HCT116 (cell line): ENCODE measurements around the gene RAI1. TPM values are rescaled to one million over a fixed set of nuclear protein-coding genes. Genes with fewer than 3 reads are reported as not detected.

Source experiments
- ATAC-seq: fragments of 200-7000 bp; cut with Tn5 transposase; 2 replicates; pipeline ENCODE4 v1.9.1; 2020; ENCODE audit warnings: mild to moderate bottlenecking, moderate library complexity
- BruUV-seq: library from RNA; stranded (reverse); fragments of 400-500 nt; replicated peaks from 2 replicates; lab custom pipeline; 2021; lab: Mats Ljungman, UMichigan
- CTCF ChIA-PET: fragments of 300-600 bp; sonication (Branson Sonifier 250); formaldehyde crosslinking; loops from one replicate; lab custom pipeline; 2021; ENCODE audit warnings: antibody characterized with exemption; lab: Charles Lee
- POLR2A ChIA-PET: fragments of 300-600, 350-600 bp; sonication (Branson Sonifier 250); formaldehyde crosslinking; loops from one replicate; lab custom pipeline; 2021; ENCODE audit warnings: antibody characterized with exemption; lab: Charles Lee
- RAD21 ChIA-PET, 2 experiments: fragments of 300-600 bp; sonication (Branson Sonifier 250); formaldehyde crosslinking; loops; one replicate each; lab custom pipeline; 2023; ENCODE audit warnings: low total read pairs in 2 of 2; ENCODE audit not compliant: uncharacterized antibody in 2 of 2, unreplicated experiment in 2 of 2, low non-redundant PET in 1 of 2; lab: Charles Lee
- DNase-seq: peaks from one replicate; pipeline ENCODE4 v3.0.0-alpha.2; 2010; ENCODE audit warnings: low read depth, low spot score
- H2AFZ ChIP-seq: fragments of 200-600 bp; shearing (Covaris generic), sonication (generic); 2 replicates; pipeline ENCODE4 v1.6.1; 2017; ENCODE audit warnings: low read depth, mixed run types, mixed read lengths, antibody characterized with exemption, low read length; ENCODE audit not compliant: poor library complexity, severe bottlenecking
- H3K27ac ChIP-seq: 2 replicates; pipeline ENCODE4 v1.5.1; 2012; ENCODE audit warnings: low read depth, low read length
- H3K27me3 ChIP-seq: fragments of 200-600 bp; sonication (generic); 2 replicates; pipeline ENCODE4 v1.6.1; 2016; ENCODE audit warnings: mixed run types, low read length, mixed read lengths; ENCODE audit not compliant: insufficient read depth
- H3K36me3 ChIP-seq, 2 experiments: fragments of 200-500 bp in 1 of 2; fragments of 200-600 bp in 1 of 2; sonication (Bioruptor generic) in 1 of 2; sonication (generic) in 1 of 2; 2 replicates each; pipeline versions ENCODE4 v1.5.1 to v1.6.1; 2014 to 2016; ENCODE audit warnings: low read length in 2 of 2, inconsistent platforms in 1 of 2, mixed read lengths in 1 of 2, mixed run types in 1 of 2; ENCODE audit not compliant: insufficient read depth in 2 of 2, control insufficient read depth in 1 of 2
- H3K4me1 ChIP-seq, 2 experiments: fragments of 200-600 bp in 1 of 2; sonication (generic) in 1 of 2; 2 replicates each; pipeline versions ENCODE4 v1.5.1 to v1.6.1; 2012 to 2017; ENCODE audit warnings: low read length in 2 of 2, inconsistent platforms in 1 of 2, mild to moderate bottlenecking in 1 of 2, mixed read lengths in 1 of 2, mixed run types in 1 of 2, moderate library complexity in 1 of 2; ENCODE audit not compliant: insufficient read depth in 2 of 2, control insufficient read depth in 1 of 2
- H3K4me2 ChIP-seq: fragments of 200-600 bp; sonication (generic); 2 replicates; pipeline ENCODE4 v1.6.1; 2017; ENCODE audit warnings: mixed run types, low read length, mixed read lengths
- H3K4me3 ChIP-seq, 2 experiments: fragments of 200-600 bp in 1 of 2; sonication (generic) in 1 of 2; replicated peaks in 1 of 2; 2 replicates each; pipeline ENCODE4 v1.5.1; 2011 to 2016; ENCODE audit warnings: low read length in 2 of 2, control low read depth in 1 of 2, low read depth in 1 of 2, mild to moderate bottlenecking in 1 of 2, mixed read lengths in 1 of 2, mixed run types in 1 of 2
- H3K79me2 ChIP-seq: fragments of 200-600 bp; sonication (generic); 2 replicates; pipeline ENCODE4 v1.6.1; 2017; ENCODE audit warnings: mild to moderate bottlenecking, mixed run types, low read length, moderate library complexity, mixed read lengths; ENCODE audit not compliant: insufficient read depth
- H3K9ac ChIP-seq: fragments of 200-600 bp; sonication (generic); 2 replicates; pipeline ENCODE4 v1.6.1; 2016; ENCODE audit warnings: low read length, mixed read lengths
- H3K9me2 ChIP-seq: fragments of 200-600 bp; sonication (generic), shearing (Covaris generic); 2 replicates; pipeline ENCODE4 v1.6.1; 2017; ENCODE audit warnings: mixed run types, mild to moderate bottlenecking, moderate library complexity; ENCODE audit not compliant: insufficient read depth
- H3K9me3 ChIP-seq, 2 experiments: fragments of 200-500 bp in 1 of 2; fragments of 200-600 bp in 1 of 2; sonication (Bioruptor generic) in 1 of 2; sonication (generic) in 1 of 2; 2 replicates each; pipeline ENCODE4 v1.6.1; 2014 to 2017; ENCODE audit warnings: low read length in 2 of 2, mixed read lengths in 2 of 2, inconsistent platforms in 1 of 2, low read depth in 1 of 2, mild to moderate bottlenecking in 1 of 2, mixed run types in 1 of 2, moderate library complexity in 1 of 2; ENCODE audit not compliant: control insufficient read depth in 1 of 2, insufficient read depth in 1 of 2
- H4K20me1 ChIP-seq: fragments of 200-600 bp; sonication (generic), shearing (Covaris generic); 2 replicates; pipeline ENCODE4 v1.6.1; 2017; ENCODE audit warnings: mixed run types, mild to moderate bottlenecking, moderate library complexity; ENCODE audit not compliant: insufficient read depth
- CBX3 ChIP-seq: IDR thresholded peaks from 2 replicates; pipeline ENCODE4 v1.6.1; 2012; ENCODE audit warnings: low read depth
- CEBPB ChIP-seq: IDR thresholded peaks from 2 replicates; pipeline ENCODE4 v1.6.1; 2012; ENCODE audit warnings: low read depth
- EZH2phosphoT487 ChIP-seq: fragments of 200-600 bp; IDR thresholded peaks from 2 replicates; pipeline ENCODE4 v1.6.1; 2018; ENCODE audit warnings: antibody characterized with exemption, borderline replicate concordance
- JUND ChIP-seq: IDR thresholded peaks from 2 replicates; pipeline ENCODE4 v1.6.1; 2012
- POLR2AphosphoS5 ChIP-seq: IDR thresholded peaks from 2 replicates; pipeline ENCODE4 v1.6.1; 2011; ENCODE audit warnings: mild to moderate bottlenecking, low read depth, low read length, moderate library complexity
- RAD21 ChIP-seq: IDR thresholded peaks from 2 replicates; pipeline ENCODE4 v1.6.1; 2012; ENCODE audit warnings: low read depth, mild to moderate bottlenecking
- SP1 ChIP-seq: IDR thresholded peaks from 2 replicates; pipeline ENCODE4 v1.6.1; 2012; ENCODE audit warnings: low read depth
- SRF ChIP-seq: IDR thresholded peaks from 2 replicates; pipeline ENCODE4 v1.6.1; 2012; ENCODE audit warnings: low read depth
- ZNF274 ChIP-seq: fragments of 200-500 bp; sonication (Bioruptor generic); IDR thresholded peaks from 2 replicates; pipeline ENCODE4 v1.6.1; 2014; ENCODE audit warnings: mild to moderate bottlenecking, low read depth, low read length, inconsistent platforms
- intact Hi-C: fragments of 100-400 bp; cut with micrococcal nuclease; formaldehyde crosslinking; loops from 2 replicates; pipeline ENCODE4 v1.10.0; 2022
- total RNA-seq: library from RNA; stranded (reverse); gene quantifications from one replicate; pipeline ENCODE4 v1.2.1, GENCODE V29; 2021; ENCODE audit not compliant: unreplicated experiment
- TF ChIP-seq, protein P1 (sequence below), 3 experiments: fragments of 200-600 bp in 1 of 3; sonication (generic) in 1 of 3; IDR thresholded peaks in 2 of 3; conservative IDR thresholded peaks in 1 of 3; 2 replicates each; pipeline ENCODE4 v1.5.1; 2012 to 2017; ENCODE audit warnings: low read depth in 2 of 3, low read length in 2 of 3, antibody characterized with exemption in 1 of 3, borderline replicate concordance in 1 of 3, control low read depth in 1 of 3, mild to moderate bottlenecking in 1 of 3, mixed read lengths in 1 of 3, mixed run types in 1 of 3, moderate library complexity in 1 of 3; ENCODE audit not compliant: insufficient read depth in 1 of 3
- TF ChIP-seq, protein P2 (sequence below): IDR thresholded peaks from 2 replicates; pipeline ENCODE4 v1.6.1; 2011; ENCODE audit warnings: mild to moderate bottlenecking, low read length, moderate library complexity; ENCODE audit not compliant: insufficient replicate concordance; ENCODE audit errors: extremely low read depth
- TF ChIP-seq, protein P3 (sequence below): IDR thresholded peaks from 2 replicates; pipeline ENCODE4 v1.6.1; 2012

The RAI1 gene
- total RNA-seq, 1 experiment from 2014 or later, result 38.5 TPM

DNA sequence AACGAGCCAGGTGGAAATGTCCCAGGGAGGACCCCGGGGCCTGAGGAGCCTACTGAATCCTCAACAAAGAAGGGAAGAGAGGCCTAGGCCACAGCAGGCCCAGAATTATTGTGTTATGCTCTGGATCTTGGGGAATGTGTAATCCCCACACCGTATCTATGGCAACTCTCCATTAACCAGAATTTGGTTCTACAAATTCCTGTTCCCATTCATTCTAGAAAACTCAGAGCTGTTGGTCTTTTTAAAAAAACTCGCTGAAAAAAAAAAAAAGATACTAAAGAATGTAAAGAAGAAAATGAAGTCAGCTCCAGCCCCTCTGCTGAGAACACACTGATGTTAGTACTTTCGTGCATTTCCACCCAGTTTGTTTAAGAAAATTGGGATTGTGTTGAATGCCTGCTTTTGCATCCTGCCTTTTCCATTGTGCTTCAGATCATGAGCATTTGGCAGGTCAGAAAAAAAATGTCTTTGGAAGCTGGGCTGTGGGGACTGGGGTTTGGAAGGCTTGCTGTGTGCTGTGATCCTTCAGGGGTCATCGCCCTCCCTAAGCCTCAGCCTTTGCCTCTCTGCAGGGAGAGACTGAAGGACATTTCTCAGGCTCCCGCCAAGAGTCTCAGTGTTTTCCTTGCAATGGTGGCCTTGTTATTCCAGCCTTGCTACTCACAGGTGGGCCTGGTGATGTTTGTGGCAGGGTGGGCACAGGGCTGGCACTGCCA is 86.1 kb downstream of the RAI1 start:
- Histone ChIP-seq H3K4me2 (no peak overlapping the region), H3K27me3 (no peaks in the 10 kb centered on the region), H3K9ac (no peak overlapping the region), H3K27ac (no peak overlapping the region), H3K79me2 (peaks cover 15% of the 10 kb centered on the region; the same call in 1 of the 2 replicates), H3K9me2 (no peaks in the 10 kb centered on the region), H3K9me3 (no peaks in the 10 kb centered on the region), H3K4me3 (no peak overlapping the region), H3K36me3 (no peaks in the 10 kb centered on the region), H4K20me1 (no peaks in the 10 kb centered on the region), H3K4me1 (peaks cover 3 to 4% of the 10 kb centered on the region in 2 experiments; a peak in 1 of 4 replicates), H2AFZ (no peak overlapping the region)
- ATAC-seq, result no peak
- ChIA-PET CTCF (no interaction called here), POLR2A (no interaction called here), RAD21 (no interaction called here)
- no TSS peak for BruUV-seq
- TF ChIP-seq, protein P1, sequence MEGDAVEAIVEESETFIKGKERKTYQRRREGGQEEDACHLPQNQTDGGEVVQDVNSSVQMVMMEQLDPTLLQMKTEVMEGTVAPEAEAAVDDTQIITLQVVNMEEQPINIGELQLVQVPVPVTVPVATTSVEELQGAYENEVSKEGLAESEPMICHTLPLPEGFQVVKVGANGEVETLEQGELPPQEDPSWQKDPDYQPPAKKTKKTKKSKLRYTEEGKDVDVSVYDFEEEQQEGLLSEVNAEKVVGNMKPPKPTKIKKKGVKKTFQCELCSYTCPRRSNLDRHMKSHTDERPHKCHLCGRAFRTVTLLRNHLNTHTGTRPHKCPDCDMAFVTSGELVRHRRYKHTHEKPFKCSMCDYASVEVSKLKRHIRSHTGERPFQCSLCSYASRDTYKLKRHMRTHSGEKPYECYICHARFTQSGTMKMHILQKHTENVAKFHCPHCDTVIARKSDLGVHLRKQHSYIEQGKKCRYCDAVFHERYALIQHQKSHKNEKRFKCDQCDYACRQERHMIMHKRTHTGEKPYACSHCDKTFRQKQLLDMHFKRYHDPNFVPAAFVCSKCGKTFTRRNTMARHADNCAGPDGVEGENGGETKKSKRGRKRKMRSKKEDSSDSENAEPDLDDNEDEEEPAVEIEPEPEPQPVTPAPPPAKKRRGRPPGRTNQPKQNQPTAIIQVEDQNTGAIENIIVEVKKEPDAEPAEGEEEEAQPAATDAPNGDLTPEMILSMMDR (IDR thresholded peaks at IDR 0.05 in 2 of 3, conservative IDR thresholded peaks at IDR 0.05 in 1 of 3; ENCODE audit: borderline replicate concordance in 1 of 3, insufficient read depth in 1 of 3, low read depth in 2 of 3, low read length in 2 of 3), result no peak
- TF ChIP-seq SRF (no peak), ZNF274 (no peak)
- intact Hi-C loops, result no loop called here
- DNase-seq, result no peak

DNA sequence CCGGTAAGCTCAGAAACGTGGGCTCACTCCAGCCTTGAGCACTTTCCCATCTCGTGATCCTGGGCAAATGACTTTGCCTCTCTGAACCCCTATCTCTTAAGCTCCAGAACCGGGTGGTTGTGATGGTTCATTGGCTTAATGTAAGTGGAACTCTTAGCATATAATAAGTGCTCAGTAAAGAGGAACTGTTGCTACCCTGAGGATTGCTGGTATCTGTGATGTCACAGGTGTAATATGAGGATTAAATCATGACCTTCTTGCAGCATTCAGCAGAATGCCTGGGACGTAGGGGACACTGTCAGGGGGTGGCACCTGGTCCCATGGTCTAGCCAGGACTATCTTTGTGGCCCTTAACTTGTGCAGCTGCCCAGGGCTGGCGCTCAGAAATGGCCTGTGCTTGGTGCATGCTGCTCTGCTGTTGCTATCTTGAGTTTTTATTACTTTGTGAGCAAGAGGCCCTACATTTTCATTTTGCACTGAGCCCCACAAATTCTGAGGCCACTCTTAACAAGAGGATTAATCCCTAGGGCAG is 86.7 kb downstream of the RAI1 start:
- peaks cover 3 to 4% of the 10 kb centered on the region in 2 experiments; a peak in 1 of 4 replicates for H3K4me1 ChIP-seq
- POLR2A ChIA-PET, result no interaction called here
- no peak overlapping the region for H3K9ac ChIP-seq
- RAD21 ChIA-PET, result no interaction called here
- intact Hi-C loops, result no loop called here
- H3K4me2 ChIP-seq, result no peak overlapping the region
- H3K4me3 ChIP-seq, result no peak overlapping the region
- no peaks in the 10 kb centered on the region for H4K20me1 ChIP-seq
- ATAC-seq, result no peak
- peaks cover 15% of the 10 kb centered on the region; the same call in 1 of the 2 replicates for H3K79me2 ChIP-seq
- CTCF ChIA-PET, result no interaction called here
- H3K9me2 ChIP-seq, result no peaks in the 10 kb centered on the region
- DNase-seq, result no peak
- BruUV-seq, result no TSS peak
- no peaks in the 10 kb centered on the region for H3K9me3 ChIP-seq
- H2AFZ ChIP-seq, result no peak overlapping the region
- H3K27ac ChIP-seq, result no peak overlapping the region
- no peaks in the 10 kb centered on the region for H3K36me3 ChIP-seq
- no peaks in the 10 kb centered on the region for H3K27me3 ChIP-seq
- TF ChIP-seq POLR2AphosphoS5 (no peak), RAD21 (no peak), CBX3 (no peak), EZH2phosphoT487 (no peak), ZNF274 (no peak), JUND (no peak), CEBPB (no peak), SP1 (no peak)
- TF ChIP-seq, protein P1 (IDR thresholded peaks at IDR 0.05 in 2 of 3, conservative IDR thresholded peaks at IDR 0.05 in 1 of 3; ENCODE audit: borderline replicate concordance in 1 of 3, insufficient read depth in 1 of 3, low read depth in 2 of 3, low read length in 2 of 3), result no peak
- TF ChIP-seq, protein P2, sequence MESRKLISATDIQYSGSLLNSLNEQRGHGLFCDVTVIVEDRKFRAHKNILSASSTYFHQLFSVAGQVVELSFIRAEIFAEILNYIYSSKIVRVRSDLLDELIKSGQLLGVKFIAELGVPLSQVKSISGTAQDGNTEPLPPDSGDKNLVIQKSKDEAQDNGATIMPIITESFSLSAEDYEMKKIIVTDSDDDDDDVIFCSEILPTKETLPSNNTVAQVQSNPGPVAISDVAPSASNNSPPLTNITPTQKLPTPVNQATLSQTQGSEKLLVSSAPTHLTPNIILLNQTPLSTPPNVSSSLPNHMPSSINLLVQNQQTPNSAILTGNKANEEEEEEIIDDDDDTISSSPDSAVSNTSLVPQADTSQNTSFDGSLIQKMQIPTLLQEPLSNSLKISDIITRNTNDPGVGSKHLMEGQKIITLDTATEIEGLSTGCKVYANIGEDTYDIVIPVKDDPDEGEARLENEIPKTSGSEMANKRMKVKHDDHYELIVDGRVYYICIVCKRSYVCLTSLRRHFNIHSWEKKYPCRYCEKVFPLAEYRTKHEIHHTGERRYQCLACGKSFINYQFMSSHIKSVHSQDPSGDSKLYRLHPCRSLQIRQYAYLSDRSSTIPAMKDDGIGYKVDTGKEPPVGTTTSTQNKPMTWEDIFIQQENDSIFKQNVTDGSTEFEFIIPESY, result no peak
- TF ChIP-seq, protein P3, sequence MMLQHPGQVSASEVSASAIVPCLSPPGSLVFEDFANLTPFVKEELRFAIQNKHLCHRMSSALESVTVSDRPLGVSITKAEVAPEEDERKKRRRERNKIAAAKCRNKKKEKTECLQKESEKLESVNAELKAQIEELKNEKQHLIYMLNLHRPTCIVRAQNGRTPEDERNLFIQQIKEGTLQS, result no peak
